K562 (cell line): ENCODE data around the gene BCKDHB.

ENCODE experiments used
- RCOR1 ChIP-seq, 2 experiments: IDR thresholded peaks; 2 replicates each; pipeline ENCODE4 v1.6.1; 2012; ENCODE audit warnings: low read depth in 2 of 2, low read length in 2 of 2, borderline replicate concordance in 1 of 2, improper control_type of control experiment in 1 of 2
- ZNF696 ChIP-seq: fragments of 250-450 bp; sonication (Bioruptor Pico); conservative IDR thresholded peaks from 2 replicates; pipeline ENCODE4 v1.4.0; 2020; ENCODE audit warnings: mild to moderate bottlenecking, moderate library complexity
- TF ChIP-seq, protein P1 (sequence below), 3 experiments: IDR thresholded peaks in 2 of 3; conservative IDR thresholded peaks in 1 of 3; 2 replicates each; pipeline ENCODE4 v1.5.1; 2011 to 2012; ENCODE audit warnings: low read length in 3 of 3, mild to moderate bottlenecking in 3 of 3, control low read depth in 2 of 3, improper control_type of control experiment in 1 of 3, inconsistent platforms in 1 of 3, low read depth in 1 of 3, mixed read lengths in 1 of 3, moderate library complexity in 1 of 3; ENCODE audit not compliant: insufficient read depth in 2 of 3

GRCh38 chr6:80197474-80197873 is 91.0 kb downstream of the BCKDHB start:
- TF ChIP-seq RCOR1 (IDR thresholded peaks at IDR 0.05; ENCODE audit: borderline replicate concordance in 1 of 2, low read depth in 2 of 2, low read length in 2 of 2) (no peak), ZNF696 (CRISPR knock-in tag) (no peak)
- TF ChIP-seq, protein P1, sequence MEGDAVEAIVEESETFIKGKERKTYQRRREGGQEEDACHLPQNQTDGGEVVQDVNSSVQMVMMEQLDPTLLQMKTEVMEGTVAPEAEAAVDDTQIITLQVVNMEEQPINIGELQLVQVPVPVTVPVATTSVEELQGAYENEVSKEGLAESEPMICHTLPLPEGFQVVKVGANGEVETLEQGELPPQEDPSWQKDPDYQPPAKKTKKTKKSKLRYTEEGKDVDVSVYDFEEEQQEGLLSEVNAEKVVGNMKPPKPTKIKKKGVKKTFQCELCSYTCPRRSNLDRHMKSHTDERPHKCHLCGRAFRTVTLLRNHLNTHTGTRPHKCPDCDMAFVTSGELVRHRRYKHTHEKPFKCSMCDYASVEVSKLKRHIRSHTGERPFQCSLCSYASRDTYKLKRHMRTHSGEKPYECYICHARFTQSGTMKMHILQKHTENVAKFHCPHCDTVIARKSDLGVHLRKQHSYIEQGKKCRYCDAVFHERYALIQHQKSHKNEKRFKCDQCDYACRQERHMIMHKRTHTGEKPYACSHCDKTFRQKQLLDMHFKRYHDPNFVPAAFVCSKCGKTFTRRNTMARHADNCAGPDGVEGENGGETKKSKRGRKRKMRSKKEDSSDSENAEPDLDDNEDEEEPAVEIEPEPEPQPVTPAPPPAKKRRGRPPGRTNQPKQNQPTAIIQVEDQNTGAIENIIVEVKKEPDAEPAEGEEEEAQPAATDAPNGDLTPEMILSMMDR (IDR thresholded peaks at IDR 0.05 in 2 of 3, conservative IDR thresholded peaks at IDR 0.05 in 1 of 3; ENCODE audit: insufficient read depth in 2 of 3, low read depth in 1 of 3, low read length in 3 of 3), result no peak
